PC-9 (cell line): Measurements from ENCODE around the gene NR1H4. TPM values are rescaled to one million over a fixed set of nuclear protein-coding genes. Genes with fewer than 3 reads are reported as not detected.

Source experiments
- BruUV-seq: library from RNA; stranded (reverse); fragments of 400-500 nt; replicated peaks from 2 replicates; lab custom pipeline; 2021; lab: Mats Ljungman, UMichigan
- CTCF ChIA-PET: fragments of 300-600 bp; sonication (Branson Sonifier 250); formaldehyde crosslinking; loops from one replicate; lab custom pipeline; 2022; ENCODE audit warnings: antibody characterized with exemption; lab: Charles Lee
- POLR2A ChIA-PET: fragments of 300-600 bp; sonication (Branson Sonifier 250); formaldehyde crosslinking; loops from one replicate; lab custom pipeline; 2022; ENCODE audit warnings: antibody characterized with exemption; ENCODE audit not compliant: unreplicated experiment; lab: Charles Lee
- DNase-seq, 2 experiments: peaks; one replicate each; pipeline versions ENCODE4 v3.0.0 to v3.0.0-alpha.2; 2015 to 2022; ENCODE audit warnings: mixed read lengths in 1 of 2
- H2AFZ ChIP-seq: fragments of 200-600 bp; sonication (generic); 2 replicates; pipeline ENCODE4 v1.8.1; 2017; ENCODE audit warnings: antibody characterized with exemption
- H3F3A ChIP-seq: fragments of 200-600 bp; sonication (generic); 2 replicates; pipeline ENCODE4 v1.8.1; 2017; ENCODE audit warnings: antibody characterized with exemption, mild to moderate bottlenecking, low read depth; ENCODE audit not compliant: insufficient read depth
- H3K27ac ChIP-seq: fragments of 200-600 bp; sonication (generic); 2 replicates; pipeline ENCODE4 v1.6.1; 2016; ENCODE audit warnings: mixed run types
- H3K27me3 ChIP-seq: fragments of 200-600 bp; sonication (generic); 2 replicates; pipeline ENCODE4 v1.6.1; 2016; ENCODE audit warnings: low read depth, mixed run types; ENCODE audit not compliant: insufficient read depth
- H3K36me3 ChIP-seq: fragments of 200-600 bp; sonication (generic); 2 replicates; pipeline ENCODE4 v1.6.1; 2016; ENCODE audit warnings: low read depth, mixed run types
- H3K4me1 ChIP-seq: fragments of 200-600 bp; sonication (generic); replicated peaks from 2 replicates; pipeline ENCODE4 v1.6.1; 2016; ENCODE audit warnings: mixed run types; ENCODE audit not compliant: insufficient read depth
- H3K4me2 ChIP-seq: fragments of 200-600 bp; sonication (generic); 2 replicates; pipeline ENCODE4 v1.6.1; 2017; ENCODE audit warnings: mixed run types
- H3K4me3 ChIP-seq: fragments of 200-600 bp; sonication (generic); 2 replicates; pipeline ENCODE4 v1.6.1; 2016; ENCODE audit warnings: mixed run types
- H3K79me2 ChIP-seq: fragments of 200-600 bp; sonication (generic); 2 replicates; pipeline ENCODE4 v1.6.1; 2017; ENCODE audit warnings: low read depth, mixed run types
- H3K9me2 ChIP-seq: fragments of 200-600 bp; sonication (generic); 2 replicates; pipeline ENCODE4 v1.8.1; 2017; ENCODE audit warnings: mild to moderate bottlenecking; ENCODE audit not compliant: insufficient read depth
- H3K9me3 ChIP-seq: fragments of 200-600 bp; sonication (generic); 2 replicates; pipeline ENCODE4 v1.8.1; 2016; ENCODE audit warnings: low read depth; ENCODE audit not compliant: insufficient read depth
- H4K20me1 ChIP-seq: fragments of 200-600 bp; sonication (generic); 2 replicates; pipeline ENCODE4 v1.8.1; 2017; ENCODE audit not compliant: insufficient read depth
- CTCF ChIP-seq: fragments of 200-600 bp; sonication (generic); conservative IDR thresholded peaks from 2 replicates; pipeline ENCODE4 v1.6.1; 2017; ENCODE audit warnings: mixed run types, antibody characterized with exemption, mild to moderate bottlenecking, moderate library complexity
- EZH2 ChIP-seq: fragments of 200-600 bp; sonication (generic); IDR thresholded peaks from 2 replicates; pipeline ENCODE4 v1.8.0; 2017; ENCODE audit warnings: antibody characterized with exemption, low read depth
- intact Hi-C: fragments of 100-400 bp; cut with micrococcal nuclease; formaldehyde crosslinking; loops from one replicate; pipeline ENCODE4 v1.10.0; 2022; ENCODE audit not compliant: unreplicated experiment
- total RNA-seq: library from RNA; stranded (reverse); gene quantifications from 2 replicates; pipeline ENCODE4 v1.2.3, GENCODE V29; 2021

NR1H4 gene
- total RNA-seq, 1 experiment from 2014 or later: not detected

GRCh38 chr12:100484183-100484886 lies 10.7 kb downstream of the NR1H4 start:
- Histone ChIP-seq H3K79me2 (no peaks in the 10 kb centered on the region), H3K4me3 (no peak overlapping the region), H3K9me3 (no peaks in the 10 kb centered on the region), H3F3A (no peaks in the 10 kb centered on the region), H3K27ac (no peak overlapping the region), H4K20me1 (no peaks in the 10 kb centered on the region), H3K9me2 (no peaks in the 10 kb centered on the region), H3K27me3 (peaks cover 15% of the 10 kb centered on the region; the same call in 1 of the 2 replicates), H3K36me3 (no peaks in the 10 kb centered on the region), H3K4me1 (no peaks in the 10 kb centered on the region), H3K4me2 (no peak overlapping the region), H2AFZ (no peak overlapping the region)
- ChIA-PET POLR2A (no interaction called here), CTCF (no interaction called here)
- DNase-seq: no peak
- BruUV-seq: no TSS peak
- TF ChIP-seq CTCF (no peak), EZH2 (no peak)
- intact Hi-C loops: no loop called here

GRCh38 chr12:100484891-100485471 lies 11.3 kb downstream of the NR1H4 start:
- H3K79me2 ChIP-seq: no peaks in the 10 kb centered on the region
- no peak overlapping the region for H3K27ac ChIP-seq
- no peaks in the 10 kb centered on the region for H3F3A ChIP-seq
- POLR2A ChIA-PET: no interaction called here
- no peak for TF ChIP-seq EZH2
- TF ChIP-seq CTCF: no peak
- no peak for DNase-seq
- H2AFZ ChIP-seq: no peak overlapping the region
- CTCF ChIA-PET: no interaction called here
- no peak overlapping the region for H3K4me3 ChIP-seq
- no TSS peak for BruUV-seq
- no peak overlapping the region for H3K4me2 ChIP-seq
- H3K36me3 ChIP-seq: no peaks in the 10 kb centered on the region
- H3K4me1 ChIP-seq: no peaks in the 10 kb centered on the region
- H3K9me2 ChIP-seq: no peaks in the 10 kb centered on the region
- intact Hi-C loops: no loop called here
- H3K9me3 ChIP-seq: no peaks in the 10 kb centered on the region
- H3K27me3 ChIP-seq: peaks cover 11% of the 10 kb centered on the region; the same call in 1 of the 2 replicates
- no peaks in the 10 kb centered on the region for H4K20me1 ChIP-seq

GRCh38 chr12:100485983-100486382 lies 12.3 kb downstream of the NR1H4 start:
- peaks cover 13% of the 10 kb centered on the region; the same call in 1 of the 2 replicates for H3K27me3 ChIP-seq
- no peaks in the 10 kb centered on the region for H3K9me2 ChIP-seq
- H3K4me3 ChIP-seq: no peak overlapping the region
- no peaks in the 10 kb centered on the region for H3F3A ChIP-seq
- no peaks in the 10 kb centered on the region for H3K9me3 ChIP-seq
- H3K4me2 ChIP-seq: no peak overlapping the region
- TF ChIP-seq CTCF: no peak
- no peak for TF ChIP-seq EZH2
- no peaks in the 10 kb centered on the region for H3K79me2 ChIP-seq
- BruUV-seq: no TSS peak
- ChIA-PET POLR2A (no interaction called here), CTCF (interaction anchor here (0.6 kb wide), 1 partner anchor 81 kb away, joined by 4 read pairs; no protein-coding TSS in a partner anchor)
- H3K4me1 ChIP-seq: no peaks in the 10 kb centered on the region
- intact Hi-C loops: no loop called here
- H3K27ac ChIP-seq: no peak overlapping the region
- no peaks in the 10 kb centered on the region for H3K36me3 ChIP-seq
- no peak overlapping the region for H2AFZ ChIP-seq
- H4K20me1 ChIP-seq: no peaks in the 10 kb centered on the region
- DNase-seq: no peak
